HG03354 (cell line): ENCODE measurements around the gene COL15A1.

ENCODE experiments used
- ATAC-seq: cut with Tn5 transposase; IDR thresholded peaks from one replicate; pipeline ENCODE4 v1.9.1; 2021; ENCODE audit warnings: mild to moderate bottlenecking; ENCODE audit not compliant: unreplicated experiment, poor library complexity, severe bottlenecking

Gene COL15A1

GRCh38 chr9:99066571-99066970, 122.9 kb downstream of the COL15A1 start:
- no peak for ATAC-seq

- ATAC-seq: no peak
Measured at GRCh38 chr9:99069075-99069474, 125.4 kb downstream of the COL15A1 start.

- no peak for ATAC-seq
Measured at GRCh38 chr9:99069546-99069945, 125.8 kb downstream of the COL15A1 start.

GRCh38 chr9:99070681-99071080, 127.0 kb downstream of the COL15A1 start:
- ATAC-seq: no peak

GRCh38 chr9:99071313-99072039, 127.8 kb downstream of the COL15A1 start:
- ATAC-seq: no peak

GRCh38 chr9:99072040-99072394, 128.3 kb downstream of the COL15A1 start:
- ATAC-seq: no peak

- no peak for ATAC-seq
Measured at GRCh38 chr9:99073347-99073746, 129.6 kb downstream of the COL15A1 start.

GRCh38 chr9:99073985-99074901, 130.5 kb downstream of the COL15A1 start:
- ATAC-seq: no peak

GRCh38 chr9:99074902-99075245, 131.2 kb downstream of the COL15A1 start:
- no peak for ATAC-seq

GRCh38 chr9:99075246-99075912, 131.7 kb downstream of the COL15A1 start:
- ATAC-seq: no peak

GRCh38 chr9:99076030-99076429, 132.3 kb downstream of the COL15A1 start:
- no peak for ATAC-seq

GRCh38 chr9:99076483-99077171, 132.9 kb downstream of the COL15A1 start:
- ATAC-seq: no peak

GRCh38 chr9:99078717-99079116, 135.0 kb downstream of the COL15A1 start:
- no peak for ATAC-seq

- no peak for ATAC-seq
Measured at GRCh38 chr9:99079542-99079941, 135.8 kb downstream of the COL15A1 start.

- ATAC-seq: no peak
Measured at GRCh38 chr9:99083051-99083450, 139.3 kb downstream of the COL15A1 start.

- ATAC-seq: no peak
Measured at GRCh38 chr9:99085949-99086948, 142.5 kb downstream of the COL15A1 start.

GRCh38 chr9:99087462-99087861, 143.8 kb downstream of the COL15A1 start:
- no peak for ATAC-seq

- no peak for ATAC-seq
Measured at GRCh38 chr9:99090336-99091130, 146.8 kb downstream of the COL15A1 start.
